NCI-H1436 (cell line): ENCODE data around the gene TMEM258.

Experiments used
- DNase-seq: peaks from one replicate; lab custom pipeline; 2025; lab: John Stamatoyannopoulos, UW

Gene TMEM258

DNA sequence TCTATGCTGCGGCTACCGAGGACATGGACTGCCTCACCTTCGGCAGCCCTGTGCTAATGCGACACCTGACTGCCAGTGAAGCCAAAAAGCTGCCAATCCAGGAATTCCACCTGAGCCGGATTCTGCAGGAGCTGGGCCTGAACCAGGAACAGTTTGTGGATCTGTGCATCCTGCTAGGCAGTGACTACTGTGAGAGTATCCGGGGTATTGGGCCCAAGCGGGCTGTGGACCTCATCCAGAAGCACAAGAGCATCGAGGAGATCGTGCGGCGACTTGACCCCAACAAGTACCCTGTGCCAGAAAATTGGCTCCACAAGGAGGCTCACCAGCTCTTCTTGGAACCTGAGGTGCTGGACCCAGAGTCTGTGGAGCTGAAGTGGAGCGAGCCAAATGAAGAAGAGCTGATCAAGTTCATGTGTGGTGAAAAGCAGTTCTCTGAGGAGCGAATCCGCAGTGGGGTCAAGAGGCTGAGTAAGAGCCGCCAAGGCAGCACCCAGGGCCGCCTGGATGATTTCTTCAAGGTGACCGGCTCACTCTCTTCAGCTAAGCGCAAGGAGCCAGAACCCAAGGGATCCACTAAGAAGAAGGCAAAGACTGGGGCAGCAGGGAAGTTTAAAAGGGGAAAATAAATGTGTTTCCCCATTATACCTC is 3.6 kb upstream of the TMEM258 start:
- no peak for DNase-seq

DNA sequence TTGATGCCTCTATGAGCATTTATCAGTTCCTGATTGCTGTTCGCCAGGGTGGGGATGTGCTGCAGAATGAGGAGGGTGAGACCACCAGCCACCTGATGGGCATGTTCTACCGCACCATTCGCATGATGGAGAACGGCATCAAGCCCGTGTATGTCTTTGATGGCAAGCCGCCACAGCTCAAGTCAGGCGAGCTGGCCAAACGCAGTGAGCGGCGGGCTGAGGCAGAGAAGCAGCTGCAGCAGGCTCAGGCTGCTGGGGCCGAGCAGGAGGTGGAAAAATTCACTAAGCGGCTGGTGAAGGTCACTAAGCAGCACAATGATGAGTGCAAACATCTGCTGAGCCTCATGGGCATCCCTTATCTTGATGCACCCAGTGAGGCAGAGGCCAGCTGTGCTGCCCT is 3.1 kb upstream of the TMEM258 start:
- DNase-seq, result no peak

DNA sequence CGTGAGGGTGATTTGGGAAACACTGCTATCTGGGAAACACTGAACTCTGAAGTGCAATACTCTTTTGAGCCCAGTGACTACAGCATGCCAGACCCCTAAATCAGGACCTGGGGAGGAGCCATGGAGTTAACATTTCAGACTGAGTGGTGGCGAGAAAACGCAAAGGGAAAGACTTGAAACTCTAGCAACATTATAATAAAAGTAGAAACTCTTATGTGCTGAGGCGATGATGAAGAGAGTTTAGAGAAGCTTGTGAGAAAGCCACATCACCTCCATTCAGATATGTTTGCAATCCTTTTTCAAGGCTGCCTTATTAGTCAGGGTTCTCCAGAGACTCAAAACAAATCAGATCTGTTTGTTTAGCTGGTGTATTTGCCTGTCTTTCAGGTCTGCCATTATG is 2.2 kb upstream of the TMEM258 start:
- no peak for DNase-seq

DNA sequence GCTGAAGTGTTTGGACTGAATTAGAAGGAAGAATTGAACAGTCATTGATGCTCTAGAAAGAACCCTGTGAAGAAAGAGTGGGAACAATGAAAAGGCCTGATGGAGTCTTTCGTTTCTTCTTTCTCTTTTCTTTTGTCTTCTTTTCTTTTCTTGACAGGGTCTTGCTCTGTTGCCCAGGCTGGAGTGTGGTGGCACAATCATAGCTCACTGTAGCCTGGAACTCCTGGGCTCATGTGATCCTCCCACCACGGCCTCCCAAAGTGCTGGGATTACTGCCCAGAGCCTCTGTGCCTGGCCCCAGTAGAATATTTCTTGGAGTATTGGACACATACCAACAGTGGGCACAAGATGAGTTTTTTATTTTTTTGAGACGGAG is 1.4 kb upstream of the TMEM258 start:
- DNase-seq, result no peak

DNA sequence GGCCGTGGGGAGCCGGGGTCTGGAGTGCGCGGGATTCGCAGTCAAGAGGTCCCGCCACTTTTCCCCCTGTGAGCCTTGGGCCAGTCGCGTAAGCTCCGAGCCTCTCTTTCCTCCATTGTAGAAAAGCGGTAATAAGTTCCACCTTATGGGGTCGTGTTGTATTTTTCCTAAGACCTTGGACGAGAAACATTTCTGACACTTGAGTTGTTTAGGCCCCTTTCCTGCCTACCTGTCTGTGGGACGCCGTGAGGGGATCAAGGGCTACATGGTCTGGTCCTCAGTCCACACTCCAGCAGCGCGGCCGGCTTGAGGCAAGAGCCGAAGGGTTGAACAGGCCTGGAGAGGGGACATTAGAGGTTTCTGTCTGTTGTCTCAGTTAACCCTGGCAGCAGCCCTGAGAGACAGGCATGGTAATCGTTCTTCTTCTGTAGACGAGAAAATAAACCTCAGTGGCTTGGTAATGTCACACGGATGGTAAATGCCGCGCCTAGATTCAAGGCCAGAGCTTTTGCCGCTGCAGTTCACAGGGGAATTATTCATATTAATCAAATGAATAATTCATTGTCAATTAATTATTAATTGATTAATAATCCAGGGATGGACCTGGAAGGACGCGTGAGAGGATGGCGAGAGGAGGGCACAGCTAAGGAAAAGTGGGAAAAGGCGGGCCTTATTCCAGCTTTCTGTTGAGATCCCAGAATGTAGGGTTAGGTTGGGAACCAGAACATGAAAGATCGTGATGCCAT is 857 bp upstream of the TMEM258 start:
- DNase-seq, result no peak

DNA sequence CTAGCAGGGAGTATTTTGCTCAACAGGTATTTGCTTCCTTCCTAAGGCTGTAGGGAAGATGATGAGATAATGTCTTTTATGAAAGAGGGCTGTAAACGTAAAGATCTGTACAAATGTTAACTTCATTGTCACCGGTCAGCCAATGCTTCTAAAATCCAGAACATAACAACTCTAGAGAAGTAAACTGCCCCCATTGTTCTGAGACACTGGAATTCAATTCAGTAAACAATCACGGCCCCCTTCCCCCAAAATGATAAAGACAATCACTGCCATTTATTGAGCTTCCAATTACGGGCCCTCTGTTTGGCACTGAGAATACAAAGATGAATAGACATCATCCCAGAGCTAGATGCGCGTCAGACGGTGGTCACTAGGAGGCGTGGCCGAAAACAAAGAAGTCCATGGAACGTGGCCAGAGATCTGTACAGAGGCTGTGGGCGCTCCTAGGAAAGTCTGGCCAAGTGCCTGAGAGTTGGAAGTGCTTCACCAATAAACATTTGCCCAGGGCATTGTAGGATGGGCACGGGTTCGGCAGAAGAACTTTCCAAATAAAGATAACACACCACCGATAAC is 576 bp downstream of the TMEM258 start:
- DNase-seq, result peak; percentile 61

DNA sequence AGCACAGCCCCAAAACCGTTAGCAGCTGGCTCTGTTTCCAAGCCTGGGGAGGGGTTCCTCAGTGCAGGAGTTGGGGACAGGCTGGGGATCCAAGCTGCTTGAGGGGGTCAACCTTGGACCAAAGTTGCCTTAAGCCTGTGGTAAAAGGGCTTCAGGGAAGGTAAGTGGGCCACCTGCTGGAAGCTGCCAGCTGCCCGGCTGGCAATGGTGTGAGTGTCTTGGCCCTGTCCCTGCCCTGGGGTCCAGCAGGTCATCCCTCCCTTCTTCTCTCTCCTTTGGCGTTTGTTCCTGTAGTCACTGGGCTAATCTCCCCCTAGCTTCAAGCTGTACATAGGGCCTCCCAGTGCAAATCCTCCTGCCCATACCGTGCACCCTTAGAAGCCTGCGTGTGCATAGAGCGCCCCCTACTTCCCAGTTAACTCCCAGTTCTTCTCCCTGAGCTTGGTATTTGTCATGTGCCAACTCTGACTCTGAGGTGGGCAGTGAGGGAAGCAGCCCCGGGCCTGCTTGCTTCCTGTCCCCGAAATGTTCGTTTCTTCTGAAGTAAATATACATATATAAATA is 4.4 kb downstream of the TMEM258 start:
- DNase-seq, result peak; percentile 39

DNA sequence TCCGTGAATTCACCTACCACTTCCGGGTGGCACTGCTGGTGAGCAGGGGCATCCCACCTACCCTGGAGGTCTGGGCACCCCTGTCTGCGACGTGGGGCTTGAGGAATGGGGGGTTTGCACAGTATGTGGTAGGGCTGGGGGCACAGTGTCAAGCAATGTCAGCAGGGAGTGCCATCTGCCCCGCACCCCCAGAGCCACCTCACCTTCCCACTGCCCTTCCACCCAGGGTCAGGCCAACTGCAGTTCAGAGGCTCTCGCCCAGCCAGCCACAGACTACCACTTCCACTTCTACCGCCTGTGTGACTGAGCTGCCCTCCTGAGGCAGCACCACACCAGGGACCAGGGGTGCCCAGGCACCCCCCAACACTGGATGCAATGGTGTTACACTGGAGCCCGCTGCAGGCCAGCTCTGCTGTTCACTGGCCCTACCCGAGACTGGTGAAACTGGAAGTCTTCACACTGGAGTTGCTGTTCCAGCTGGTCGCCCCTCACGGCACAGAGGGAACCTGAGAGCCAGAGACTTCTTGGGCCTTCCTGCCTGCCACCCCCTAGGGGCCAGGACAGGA is 6.5 kb downstream of the TMEM258 start:
- DNase-seq, result no peak

DNA sequence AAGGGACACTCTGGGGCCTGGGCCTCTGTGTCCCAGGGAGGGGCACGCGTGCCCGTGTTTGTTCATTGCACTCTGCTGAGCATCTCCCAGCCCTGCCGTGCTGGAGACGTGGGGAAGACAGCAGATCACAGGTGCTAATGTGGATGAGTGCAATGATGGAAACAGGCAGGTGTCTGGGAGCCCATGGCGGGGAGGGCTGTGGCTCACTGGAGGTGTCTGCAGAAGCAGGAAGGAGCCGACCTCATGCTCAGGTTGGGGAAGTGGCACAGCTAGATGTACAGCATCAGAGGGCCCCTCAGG is 7.9 kb downstream of the TMEM258 start:
- no peak for DNase-seq

DNA sequence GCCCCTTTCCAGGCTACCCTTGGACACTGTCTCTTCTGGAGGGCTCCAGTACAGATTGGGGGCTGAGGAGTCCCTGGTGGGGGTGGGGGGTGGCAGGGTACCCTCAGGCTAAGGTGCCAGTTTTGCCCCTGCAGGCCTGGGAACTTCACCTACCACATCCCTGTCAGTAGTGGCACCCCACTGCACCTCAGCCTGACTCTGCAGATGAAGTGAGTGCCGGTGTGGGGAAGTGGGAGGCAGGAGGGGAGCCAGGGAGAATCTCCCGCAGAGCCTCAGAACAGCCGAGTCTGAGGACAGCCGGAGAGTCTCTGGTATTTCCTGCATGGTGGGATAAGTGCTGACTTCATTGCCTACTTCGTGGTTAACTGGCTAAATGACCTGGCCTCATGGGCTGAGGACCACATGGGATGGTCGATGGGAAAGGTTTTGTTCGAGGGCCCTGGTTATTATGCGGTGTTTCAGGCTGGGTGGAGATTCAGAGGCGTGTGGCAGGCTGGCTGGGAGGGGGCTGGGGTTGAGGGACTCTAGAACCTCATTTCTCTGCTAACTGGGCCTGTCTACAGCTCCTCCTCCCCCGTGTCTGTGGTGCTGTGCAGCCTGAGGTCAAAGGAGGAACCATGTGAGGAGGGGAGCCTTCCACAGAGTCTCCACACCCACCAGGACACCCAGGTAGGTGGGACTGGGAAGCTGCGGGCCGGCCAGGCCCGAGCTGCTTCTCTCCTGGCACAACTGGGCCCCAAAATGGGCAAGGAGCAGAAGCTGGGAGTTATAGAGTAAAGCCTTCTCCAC is 8.5 kb downstream of the TMEM258 start:
- no peak for DNase-seq

DNA sequence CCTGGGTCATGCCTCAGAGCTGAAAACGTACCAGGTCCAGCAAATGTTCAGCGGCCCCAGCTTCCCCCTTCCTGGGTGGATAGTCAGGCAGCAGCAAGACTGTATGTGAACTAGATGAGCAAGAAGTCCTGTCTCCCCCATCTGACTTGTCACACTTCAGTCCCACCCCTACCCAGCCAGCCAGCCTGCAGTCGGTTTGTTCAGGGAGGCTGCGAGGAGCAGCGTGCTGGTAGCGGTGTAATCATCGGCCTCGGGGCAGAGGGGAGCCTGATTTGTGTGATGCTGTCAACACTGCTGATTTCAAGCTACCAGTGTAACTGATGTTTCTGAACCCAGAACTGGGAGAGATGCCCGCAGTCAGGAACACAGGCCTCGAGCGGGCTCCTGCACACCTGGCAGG is 9.6 kb downstream of the TMEM258 start:
- no peak for DNase-seq

DNA sequence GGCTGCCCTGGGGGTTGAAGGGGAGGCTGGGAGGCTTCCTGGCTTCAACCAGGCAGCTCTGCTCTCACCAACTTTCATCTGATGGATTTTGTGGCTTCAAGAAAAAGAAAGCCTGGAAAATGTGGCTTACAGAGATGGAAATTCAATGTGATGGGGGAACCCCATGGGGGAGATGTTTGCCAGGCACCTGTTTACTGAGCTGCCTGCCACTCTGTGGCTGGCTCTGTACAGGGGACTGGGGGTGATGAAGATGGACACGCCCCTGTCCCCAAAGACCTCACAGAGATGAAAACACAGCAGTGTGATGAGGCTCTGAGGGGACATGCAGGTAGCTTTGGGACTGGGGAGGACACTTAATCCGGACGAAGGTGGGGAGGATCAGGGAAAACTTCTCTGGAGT is 10.1 kb downstream of the TMEM258 start:
- no peak for DNase-seq

DNA sequence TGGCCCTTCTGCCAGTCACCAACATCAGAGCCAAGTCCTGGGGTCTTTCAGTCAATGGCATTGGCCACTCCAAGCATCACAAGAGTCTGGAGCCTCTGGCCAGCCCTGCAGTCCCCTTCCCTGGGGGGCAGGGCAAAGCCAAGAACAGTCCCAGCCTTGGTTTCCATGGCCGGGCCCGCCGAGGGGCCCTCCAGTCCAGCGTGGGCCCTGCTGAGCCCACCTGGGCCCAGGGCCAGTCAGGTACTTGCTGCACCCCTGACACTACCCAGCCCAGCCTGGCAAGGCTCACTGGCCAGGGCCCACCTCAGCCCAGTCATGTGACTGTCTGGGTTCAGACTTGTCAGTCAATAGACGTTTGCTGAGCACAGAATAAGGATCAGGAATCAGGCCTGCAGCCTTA is 10.8 kb downstream of the TMEM258 start:
- DNase-seq, result no peak

DNA sequence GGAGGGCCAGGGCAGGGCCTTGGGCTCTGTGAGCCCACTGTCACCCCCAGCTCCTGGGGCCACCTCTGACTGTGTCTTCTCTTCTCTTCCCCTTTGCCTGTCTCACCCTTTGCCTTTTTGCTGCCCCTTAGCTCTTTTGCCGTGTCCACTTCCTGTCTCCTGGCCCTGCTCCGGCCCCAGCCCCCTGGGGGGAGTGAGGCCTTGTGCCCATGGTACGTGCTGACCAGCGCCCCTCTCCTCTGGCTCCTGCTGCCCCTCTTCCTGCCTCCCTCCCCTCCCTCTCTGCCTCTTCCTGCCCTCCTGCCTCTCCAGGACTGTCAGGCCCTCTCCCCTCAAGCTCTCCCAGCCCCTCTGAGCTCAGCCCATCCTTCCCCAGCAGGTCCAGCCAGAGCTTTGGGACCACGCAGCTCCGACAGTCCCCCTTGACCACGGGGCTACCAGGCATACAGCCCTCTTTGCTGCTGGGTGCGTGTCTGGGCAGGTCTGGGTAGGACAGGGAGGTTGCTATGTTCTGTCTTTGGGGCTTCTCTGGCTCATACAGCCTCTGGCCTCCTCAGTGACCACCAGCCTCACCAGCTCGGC is 11.7 kb downstream of the TMEM258 start:
- no peak for DNase-seq

DNA sequence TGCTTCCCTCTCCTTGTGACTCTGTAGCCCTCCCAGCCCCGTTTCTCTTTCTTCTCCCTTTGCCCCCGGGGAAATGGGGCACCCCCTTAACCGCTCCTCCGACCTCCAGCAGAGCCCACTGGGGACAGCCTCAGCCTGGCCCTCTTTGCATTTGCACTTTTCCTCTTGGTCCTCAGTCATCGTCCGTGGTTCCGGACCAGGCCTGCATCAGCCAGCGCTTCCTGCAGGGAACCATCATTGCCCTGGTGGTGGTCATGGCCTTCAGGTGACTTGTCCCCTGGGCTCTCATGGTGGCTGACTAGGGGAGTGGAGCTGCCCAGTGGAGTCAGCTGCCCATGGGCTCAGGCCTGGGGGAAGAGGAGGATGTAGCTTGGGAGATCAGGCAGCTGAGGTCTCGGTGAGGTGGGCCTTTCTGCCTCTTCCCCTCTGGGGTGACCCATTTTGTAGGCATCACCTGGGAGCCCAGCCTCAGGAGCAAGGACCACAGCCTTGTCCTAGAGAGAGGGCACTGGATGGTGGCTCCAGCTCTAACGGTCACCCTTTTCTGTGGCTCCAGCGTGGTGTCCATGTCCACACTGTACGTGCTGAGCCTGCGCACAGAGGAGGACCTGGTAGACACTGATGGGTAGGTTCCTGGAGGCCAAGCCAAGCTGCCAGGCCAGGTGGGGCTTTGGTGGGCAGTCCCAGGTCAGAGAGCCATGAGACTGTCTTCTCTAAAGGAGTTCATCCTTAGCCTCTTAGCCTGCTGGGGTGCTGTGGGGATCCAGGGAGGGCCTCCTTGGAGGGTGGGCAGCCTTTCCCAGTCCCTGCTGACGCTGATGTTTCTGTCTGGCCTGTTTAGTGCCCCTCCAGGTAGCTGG is 12.5 kb downstream of the TMEM258 start:
- no peak for DNase-seq

DNA sequence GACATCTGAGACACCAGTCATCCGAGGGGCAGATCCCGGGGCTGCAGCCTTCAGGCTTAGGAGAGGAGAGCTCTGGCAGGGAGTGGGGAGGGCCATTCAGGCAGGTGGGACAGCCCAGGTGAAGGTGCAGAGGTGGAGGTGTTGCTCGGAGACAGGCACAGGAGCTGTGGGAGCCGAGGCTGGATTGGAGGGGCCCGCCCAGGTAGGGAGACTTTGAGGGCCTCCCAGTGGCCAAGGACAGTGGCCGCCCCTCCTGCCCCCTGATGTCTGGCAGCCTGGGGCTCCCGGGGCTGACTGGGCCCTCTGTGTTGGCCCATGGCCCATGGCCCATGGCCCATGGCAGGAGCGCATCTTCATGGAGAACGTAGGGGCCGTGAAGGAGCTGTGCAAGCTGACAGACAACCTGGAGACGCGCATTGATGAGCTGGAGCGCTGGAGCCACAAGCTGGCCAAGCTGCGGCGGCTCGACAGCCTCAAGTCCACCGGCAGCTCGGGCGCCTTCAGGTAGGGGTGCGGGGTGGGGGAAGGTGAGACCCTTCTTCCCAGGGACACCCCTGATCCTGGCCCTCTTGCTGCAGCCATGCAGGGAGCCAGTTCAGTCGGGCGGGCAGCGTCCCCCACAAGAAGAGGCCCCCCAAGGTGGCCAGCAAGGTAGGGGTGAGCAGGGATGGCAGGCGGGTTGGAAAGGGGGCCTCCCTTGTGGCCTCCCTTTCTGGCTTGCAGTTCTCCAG is 13.3 kb downstream of the TMEM258 start:
- no peak for DNase-seq

DNA sequence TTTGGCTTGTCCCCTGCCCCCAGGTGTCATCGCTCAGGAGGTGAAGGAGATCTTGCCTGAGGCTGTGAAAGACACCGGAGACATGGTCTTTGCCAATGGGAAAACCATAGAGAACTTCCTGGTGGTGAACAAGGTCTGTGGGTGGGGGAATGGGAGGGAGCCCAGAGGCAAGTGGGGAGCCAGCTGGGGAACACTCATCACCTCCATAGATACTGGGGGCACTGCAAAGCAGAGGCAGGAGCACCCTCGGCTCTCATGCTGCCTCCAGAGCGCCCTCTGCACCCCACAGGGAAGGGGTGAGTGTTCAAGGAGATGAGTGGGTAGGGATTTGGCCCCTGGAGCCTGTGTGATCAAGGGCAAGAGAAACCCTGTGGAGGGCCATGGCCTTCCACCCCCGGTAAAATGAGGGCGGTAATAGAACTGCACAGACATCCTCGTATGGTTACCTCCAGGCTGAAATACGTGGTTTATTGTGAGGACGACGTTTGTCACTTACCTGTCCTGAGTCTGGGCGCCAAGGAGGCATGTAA is 14.0 kb downstream of the TMEM258 start:
- no peak for DNase-seq

DNA sequence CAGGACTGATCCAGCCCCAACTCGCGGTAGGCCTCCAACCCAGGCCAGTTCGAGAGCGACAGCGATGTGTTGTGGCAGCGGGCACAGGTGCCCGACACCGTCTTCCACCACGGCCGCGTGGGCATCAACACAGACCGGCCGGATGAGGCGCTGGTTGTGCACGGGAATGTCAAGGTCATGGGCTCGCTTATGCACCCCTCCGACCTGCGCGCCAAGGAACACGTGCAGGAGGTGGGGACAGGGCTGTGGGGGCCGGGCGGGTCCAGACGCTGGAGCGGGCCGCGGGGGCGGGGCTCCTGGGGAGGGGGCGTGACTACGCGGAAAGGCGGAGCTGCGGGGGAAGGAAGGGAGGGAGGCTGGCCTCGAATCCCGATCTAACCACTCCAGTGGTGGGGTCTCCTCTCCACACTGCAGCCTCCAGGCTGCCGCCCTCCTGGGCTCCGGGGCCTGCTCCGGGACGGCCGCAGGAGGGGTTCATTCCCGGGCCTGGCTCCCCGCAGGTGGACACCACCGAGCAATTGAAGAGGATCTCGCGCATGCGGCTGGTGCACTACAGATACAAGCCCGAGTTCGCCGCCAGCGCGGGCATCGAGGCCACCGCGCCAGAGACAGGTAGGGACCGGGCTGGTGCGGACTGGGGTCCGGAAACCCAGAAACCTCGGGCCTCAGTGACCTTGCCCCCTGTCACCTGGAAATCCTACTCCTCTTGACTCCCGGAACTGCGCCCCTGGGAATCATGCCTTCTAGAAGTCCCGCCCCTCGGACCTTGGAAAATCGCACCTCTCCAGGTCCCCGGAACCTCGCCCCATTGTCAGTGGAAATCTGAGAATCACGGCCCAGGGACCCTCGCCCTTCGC is 14.9 kb downstream of the TMEM258 start:
- DNase-seq, result no peak

DNA sequence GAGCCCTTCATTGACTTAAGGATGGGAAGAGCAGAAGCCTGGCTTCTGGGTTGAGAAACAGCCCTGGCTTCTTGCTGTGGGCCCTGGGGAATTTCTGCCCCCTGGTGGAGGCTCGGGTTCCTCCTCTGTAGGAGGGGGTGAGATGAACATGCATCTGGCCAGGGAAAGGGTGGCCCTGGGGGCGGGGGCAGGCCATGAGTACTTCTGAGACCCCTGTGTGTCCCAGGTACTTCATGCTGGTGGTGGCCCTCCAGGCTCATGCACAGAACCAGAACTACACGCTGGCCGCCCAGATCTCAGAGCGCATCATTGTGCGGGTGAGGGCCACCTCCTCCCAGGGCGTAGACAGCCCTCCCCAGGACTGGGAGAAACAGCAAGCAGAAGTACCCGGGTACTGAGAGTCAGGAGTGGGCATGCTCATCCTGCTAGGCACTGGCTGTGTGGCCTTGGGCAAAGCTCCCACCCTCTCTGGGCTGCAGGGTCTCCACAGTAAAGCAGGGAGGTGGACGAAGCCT is 15.8 kb downstream of the TMEM258 start:
- peak; percentile 44 for DNase-seq
